GM19328 (cell line): Measurements from ENCODE around the gene LRP1B.
"Not testable (repeated sequence)": the region's sequence is repeated elsewhere in the genome, so short reads cannot be mapped to it uniquely, and the experiment has no call there.

ENCODE experiments used
- ATAC-seq: cut with Tn5 transposase; IDR thresholded peaks from one replicate; pipeline ENCODE4 v1.9.1; 2021; ENCODE audit warnings: mild to moderate bottlenecking, moderate library complexity; ENCODE audit not compliant: unreplicated experiment

LRP1B gene

DNA sequence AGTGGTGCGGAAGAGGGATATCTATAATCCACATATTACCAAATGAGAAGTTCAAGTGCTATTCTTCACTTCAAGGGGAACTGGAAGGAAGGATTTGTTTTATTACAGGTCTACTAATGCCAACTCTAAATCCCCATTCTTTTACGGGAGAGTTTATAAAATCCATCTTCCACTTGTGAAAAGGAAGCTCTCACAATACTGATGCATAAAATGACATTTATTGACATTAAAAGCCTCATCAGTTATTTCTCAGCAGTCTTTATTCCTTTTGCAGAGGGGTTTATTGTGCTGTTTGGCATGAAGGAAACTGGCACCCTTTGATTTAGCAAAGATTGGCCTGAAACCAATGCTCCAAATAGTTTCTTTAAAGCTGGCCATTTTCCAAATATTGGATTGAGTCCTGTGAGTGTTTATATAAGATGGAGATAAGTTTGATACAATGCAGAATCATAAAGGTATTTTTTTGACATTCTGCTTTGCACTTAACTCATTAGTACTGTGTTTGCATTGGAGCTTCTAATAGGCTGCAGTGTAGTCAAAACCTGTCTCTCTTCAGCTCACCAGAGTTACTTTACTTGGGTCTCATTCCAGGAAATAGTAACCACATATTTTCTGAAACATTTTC lies 26.6 kb downstream of the LRP1B start:
- ATAC-seq = no peak

DNA sequence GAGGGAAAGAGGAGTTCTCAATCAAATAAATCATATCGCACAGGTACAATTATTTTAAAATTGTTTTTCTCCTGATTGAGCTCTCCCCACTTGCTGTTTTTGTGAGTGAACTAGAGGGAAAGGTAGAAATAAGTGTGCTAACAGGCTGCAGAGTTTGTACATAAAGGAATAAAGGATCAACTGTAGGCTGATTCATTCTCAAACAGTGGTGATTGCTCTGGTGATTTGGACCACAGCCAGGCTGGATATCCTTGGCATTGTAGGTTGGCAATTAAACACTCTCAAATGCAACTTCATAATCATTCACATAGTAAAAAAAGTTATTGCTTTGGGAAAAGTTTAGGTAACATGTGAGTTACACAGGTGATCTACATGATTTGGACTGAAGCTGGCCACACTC lies 29.8 kb downstream of the LRP1B start:
- ATAC-seq = no peak

DNA sequence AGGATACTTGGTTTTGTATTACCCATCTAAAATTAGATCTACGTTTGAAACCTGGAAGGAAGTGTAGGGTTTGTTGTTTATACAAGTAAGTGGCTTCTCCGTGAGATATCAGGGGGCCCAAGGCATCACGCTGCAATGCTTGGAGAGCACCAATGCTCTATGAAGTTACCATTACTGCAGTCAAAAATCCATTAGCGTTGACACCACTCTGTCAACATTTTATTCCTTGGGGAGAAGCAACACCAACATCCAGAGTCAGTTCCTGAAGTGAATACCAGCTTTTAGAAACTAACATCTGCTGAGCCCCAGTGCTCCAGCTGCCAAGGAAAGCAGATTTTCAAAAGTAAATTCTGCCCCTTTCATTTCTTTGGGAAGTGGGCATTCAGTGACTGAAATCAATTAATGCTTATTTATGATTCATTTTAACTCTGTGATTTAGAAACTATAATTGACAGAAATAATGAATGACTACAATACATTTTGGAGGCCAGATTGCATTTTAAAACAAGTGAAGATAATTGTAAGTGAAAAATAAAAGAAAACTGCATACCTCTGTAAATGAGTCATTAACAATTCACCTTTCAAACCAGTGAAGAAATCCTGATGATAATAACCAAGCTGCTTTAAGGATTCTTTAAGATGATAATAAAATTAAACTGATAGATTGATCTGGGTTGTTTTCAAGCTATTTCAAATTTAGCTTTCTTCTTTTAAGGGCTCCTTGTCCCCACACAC lies 30.5 kb downstream of the LRP1B start:
- ATAC-seq = no peak

DNA sequence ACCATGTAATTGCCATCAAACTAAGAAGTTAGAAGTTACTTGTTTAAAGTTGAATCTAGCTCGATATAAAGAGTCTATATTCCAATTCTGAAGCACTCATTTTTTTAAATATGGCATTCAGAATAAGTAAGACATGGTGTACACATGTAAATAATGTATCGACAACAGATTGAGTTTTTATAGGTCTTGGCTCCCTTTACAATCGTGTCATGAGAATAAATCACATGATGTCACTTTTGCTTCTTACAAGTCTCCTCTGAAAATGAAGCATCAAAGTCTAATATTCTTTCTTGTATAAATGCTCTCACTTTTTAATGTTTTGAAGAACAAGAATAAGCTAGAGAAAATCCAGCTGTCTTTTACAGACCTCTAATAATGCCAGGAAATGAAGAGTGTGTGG lies 33.1 kb downstream of the LRP1B start:
- ATAC-seq = no peak

DNA sequence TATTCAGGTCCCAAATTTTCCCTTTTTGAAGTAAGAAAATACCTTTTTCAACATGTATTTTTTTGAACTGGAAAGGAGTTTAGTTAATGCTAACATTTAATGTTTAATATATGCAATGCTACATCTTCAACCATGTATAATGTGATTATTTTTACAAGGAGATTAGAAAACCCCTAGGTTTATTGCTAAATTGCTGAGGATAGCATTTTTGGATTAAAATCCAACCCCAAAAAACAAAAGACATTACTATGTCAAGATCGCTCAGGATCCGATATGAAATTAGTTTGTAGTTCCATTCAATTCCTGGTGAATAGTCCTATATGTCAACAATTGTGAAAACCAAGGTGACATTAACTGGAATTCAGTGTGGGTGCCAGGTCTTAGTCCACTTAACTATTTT lies 35.2 kb downstream of the LRP1B start:
- ATAC-seq = no peak

DNA sequence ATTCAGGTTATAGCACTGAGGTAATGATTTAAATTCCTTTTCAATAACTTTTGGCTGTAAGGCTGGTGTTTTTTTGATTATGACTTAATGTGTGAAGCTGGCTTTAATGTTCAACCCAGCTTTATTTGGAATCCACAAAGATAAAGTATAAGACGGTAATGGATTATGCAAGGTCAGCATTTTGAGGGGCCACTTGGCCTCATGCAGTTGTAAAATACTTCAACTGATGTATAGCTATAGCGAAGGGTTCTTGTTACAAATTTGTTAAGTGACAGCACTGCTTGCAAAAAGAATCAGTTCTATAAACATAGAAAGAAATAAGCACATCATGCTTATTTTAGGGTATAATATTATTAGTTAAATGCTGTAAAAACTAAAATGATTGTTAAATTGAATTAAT lies 36.6 kb downstream of the LRP1B start:
- no peak for ATAC-seq

DNA sequence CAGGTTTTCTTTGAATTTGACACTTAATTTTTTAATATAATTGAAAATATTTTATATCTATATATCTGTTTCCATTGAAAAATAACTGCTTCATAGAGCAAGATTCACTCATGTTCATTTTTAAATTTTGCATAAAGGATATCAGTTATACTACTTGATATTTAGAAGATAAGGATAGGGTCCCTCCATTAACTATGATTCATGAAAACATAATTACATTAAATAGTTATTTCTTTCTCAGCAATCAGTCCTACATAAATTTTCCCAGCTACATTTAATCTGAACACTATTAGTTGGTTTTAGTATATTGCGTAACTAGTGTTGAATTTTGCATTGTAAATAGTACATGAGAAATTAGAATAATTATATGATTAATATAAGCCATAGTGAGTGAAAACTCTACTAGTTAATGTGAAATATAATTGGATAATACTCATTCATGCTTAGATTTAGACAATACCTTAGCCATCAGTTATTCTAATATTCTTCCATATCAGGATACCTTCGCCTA lies 42.7 kb downstream of the LRP1B start:
- ATAC-seq = no peak

DNA sequence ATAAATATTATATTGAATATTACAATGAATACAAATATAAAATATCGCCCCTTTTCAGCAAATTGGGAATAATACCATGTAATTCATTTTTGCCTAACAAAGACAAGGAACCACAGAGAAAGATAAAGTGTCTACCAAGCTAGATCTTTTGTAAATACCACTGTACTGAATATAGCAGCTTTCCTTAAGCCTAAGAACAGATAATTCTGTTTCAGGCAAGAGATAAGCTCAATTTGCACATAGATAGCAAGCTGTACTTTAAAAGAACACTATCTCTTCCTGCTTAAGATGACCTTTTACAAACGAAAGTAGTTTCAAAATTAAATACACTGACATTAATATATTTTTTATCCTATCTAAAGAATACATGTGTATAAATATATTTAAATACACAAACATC lies 43.2 kb downstream of the LRP1B start:
- ATAC-seq = not testable (repeated sequence)

DNA sequence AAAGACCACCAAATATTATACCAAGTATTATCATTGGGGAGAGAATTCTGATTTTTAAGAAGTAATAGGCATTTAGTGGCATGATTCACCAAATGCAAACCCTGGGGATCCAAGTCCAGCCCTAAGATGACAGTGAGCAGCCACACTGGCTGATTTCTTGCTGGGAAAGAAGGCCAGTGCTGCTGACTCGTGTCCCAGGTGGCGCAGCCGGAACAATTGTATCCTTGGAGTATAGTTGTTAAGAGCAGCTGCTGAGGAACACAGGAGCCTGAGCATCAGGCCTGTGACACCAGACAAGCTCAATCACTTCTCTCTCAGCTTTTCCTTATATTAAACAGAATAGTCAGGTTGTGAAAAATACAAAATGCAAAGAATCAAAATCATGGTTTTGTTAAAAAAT lies 48.4 kb downstream of the LRP1B start:
- no peak for ATAC-seq

DNA sequence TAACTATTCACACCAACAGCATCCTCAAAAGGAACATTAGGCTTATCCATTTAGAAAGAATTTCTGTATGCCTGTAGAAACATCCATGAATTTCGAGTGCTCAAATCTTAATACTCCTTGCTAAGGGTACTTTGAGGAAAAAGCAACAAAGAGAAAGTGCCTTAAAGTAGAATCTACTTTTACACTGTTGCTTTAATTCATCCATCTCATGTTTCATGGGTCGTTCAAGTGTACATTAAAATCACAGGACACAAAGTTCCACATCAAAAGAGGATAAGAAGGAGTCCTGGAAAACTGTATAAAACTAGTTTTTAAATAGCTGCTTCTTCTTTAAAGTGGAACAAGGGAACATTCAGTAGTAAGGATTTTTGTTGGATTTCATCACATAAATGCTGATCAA lies 54.5 kb downstream of the LRP1B start:
- ATAC-seq = no peak

DNA sequence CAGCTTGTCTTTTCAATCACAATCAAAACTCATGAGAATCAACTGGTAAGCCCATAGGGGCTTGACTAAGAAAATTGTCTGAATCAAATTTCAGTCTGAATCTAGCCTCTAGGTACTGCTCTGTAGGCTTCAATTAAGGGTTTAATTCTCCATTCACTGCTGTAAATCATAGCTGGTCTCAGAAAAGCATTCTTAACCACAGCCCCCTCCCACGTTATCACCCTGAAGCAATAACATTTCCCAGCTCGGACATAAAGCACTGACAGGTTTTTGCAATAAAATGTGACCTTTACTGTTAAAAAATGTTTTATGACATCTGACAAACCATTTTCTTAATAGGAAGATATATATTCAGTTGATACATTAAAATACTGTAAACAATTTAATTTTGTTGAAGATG lies 55.0 kb downstream of the LRP1B start:
- no peak for ATAC-seq

DNA sequence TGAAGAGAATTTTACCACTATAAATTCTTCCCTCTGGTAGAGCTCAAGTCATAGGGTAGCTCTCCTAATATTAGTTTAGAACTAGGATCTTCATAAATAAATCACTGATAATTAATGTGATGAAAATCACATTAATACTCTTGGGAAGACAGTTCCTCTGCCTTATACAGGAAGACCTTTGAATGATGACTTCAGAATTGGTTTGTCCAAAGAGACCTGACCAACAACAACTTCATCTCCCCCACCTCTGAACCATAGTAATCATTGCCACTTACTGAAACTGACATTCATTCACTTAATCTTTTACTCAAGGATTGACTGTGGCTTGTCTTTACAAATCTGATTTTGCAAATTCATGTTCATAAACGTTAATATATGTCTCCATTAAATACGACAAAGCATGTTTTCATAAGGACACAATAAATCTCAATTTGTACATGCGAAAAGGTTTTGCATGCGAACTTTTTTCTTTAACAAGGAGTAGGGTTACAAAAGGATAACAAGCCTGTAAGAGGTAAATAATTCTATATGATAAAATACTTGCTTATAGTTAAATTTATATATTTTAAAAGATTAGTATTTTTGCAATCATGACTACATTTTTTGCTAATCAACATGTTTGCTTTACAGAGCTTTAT lies 61.4 kb downstream of the LRP1B start:
- no peak for ATAC-seq

DNA sequence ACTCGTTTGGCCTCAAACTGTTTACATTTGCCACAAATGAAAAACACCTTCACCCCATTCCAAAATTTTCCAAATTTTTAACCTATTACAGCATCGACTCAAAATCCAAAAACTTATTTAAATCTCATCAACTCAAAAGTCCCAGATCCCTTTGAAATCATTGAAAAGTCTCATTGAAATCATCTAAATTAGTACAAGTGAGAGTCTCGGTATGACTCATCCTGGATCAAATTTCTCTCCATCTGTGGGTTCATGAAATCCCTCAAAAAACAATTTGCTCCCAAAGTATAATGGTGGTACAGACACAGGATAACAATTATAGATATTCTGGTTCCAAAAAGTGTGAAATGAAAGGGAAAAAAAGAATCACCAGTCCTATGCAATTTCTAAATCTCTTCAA lies 65.1 kb downstream of the LRP1B start:
- no peak for ATAC-seq

DNA sequence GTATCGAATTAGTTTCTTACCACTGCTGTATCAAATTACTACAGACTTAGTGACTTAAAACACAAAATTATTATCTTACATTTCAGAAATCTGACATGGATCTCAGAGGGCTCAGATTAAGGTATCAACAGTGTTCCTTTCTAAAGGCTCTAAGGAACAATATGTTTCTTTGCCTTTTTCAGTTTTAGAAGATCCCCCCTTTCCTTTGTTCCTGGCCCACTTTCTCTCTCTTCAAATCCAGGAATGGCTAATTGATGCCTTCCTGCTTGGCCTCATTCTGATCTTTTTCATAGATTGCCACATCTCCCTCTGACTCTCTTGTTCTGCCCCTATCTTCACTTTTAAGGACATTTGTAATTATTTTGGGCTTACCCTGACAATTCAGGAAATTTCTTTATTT lies 65.7 kb downstream of the LRP1B start:
- ATAC-seq = no peak

DNA sequence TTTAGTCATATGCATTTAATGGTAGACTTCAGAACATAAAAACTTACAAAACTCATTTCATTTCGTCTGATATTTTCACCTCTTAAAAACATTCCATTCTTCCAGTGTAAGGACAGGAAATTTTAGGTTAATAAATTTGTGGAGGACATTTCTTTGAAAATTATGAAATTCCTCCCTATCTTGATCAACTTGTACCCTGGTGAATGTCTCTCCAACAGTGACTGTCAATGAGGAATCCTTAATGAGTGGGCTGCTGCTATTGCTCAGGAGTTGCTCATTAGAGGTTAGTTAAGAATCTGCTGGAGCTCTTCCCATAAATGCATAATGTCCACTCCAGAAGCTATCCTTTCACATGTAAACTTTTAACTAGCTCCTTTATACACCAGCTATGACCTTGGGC lies 69.1 kb downstream of the LRP1B start:
- no peak for ATAC-seq

DNA sequence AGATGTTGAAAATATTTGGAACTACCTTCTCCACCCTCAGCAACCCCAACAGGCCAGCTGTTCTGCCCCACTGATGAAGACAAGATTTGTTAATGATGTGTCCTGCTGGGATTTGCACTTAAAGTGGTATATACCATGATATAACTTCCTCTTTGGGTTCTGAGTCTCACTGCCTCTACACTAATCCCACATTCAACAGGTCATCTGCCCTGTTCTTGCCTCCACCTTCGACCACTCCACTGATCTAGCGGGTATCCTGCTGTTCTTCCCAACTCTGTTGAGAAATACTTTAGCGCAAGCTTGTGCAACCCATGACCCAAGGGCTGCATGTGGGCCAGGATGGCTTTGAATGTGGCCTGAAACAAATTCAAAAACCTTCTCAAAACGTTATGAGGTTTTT lies 72.7 kb downstream of the LRP1B start:
- no peak for ATAC-seq

DNA sequence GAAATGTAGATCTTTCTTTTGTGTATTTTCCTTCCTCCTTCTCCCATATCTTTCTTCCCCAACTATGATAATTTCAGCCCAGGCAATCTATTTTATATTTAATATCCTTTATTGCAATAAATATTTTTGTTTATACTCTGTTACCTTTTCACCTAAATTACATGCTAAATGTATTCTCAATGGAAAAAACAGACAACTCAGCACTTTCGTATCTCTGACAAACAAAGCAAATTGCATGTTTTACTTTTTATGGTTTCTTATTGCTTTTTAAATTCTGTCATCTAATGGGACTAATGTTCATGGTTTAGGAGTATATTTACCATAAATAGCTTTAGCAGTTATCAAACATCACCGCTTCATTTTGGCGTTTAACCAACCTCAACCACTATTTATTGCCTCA lies 74.0 kb downstream of the LRP1B start:
- no peak for ATAC-seq

DNA sequence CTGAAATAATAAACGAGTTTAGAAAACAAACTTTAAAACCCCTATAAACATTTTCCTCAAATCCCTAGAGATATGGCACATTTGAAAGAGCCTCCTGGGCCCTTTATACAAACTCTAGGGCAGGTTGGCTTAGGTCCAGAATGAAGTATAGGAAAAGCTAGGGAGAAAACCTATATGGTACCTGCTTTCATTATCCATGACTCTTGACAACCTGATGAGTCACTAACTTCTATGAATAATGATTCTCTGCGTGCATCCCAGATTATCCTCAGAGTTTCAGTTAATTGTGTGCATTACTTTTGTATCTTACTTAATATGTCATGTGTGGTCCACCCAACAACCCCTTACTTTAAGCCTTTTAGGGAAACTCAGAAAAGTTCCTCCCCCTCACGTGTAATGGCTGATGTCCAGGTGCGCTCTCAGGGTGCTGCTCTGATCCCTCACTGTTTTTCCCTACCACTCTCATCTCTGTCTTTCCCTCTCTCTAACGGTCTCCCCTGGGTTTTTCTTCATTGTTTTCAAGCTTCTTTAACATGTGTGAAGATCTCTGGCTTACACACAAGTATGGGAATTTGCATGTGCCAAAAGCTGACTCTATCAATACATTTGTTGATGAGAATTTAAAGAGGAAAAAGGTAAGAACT lies 78.5 kb downstream of the LRP1B start:
- ATAC-seq = no peak

DNA sequence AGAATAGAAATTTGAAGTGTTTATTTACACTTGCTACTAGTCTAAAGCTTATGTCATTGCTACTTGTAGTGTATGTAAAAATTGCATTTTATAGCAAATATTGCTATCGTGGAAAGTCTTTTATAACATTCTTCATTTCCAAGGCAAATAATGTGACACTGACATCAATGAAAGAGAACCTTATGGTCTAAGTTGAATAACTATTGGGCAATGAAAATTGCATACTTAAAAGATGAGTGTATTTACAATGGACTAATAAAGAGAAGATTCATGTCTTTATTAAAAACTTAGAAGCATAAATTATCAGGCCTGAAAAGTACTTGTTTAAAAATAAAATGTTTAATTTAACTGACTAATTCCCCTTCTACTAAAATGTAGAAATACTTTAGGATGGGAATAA lies 82.2 kb downstream of the LRP1B start:
- ATAC-seq = no peak

DNA sequence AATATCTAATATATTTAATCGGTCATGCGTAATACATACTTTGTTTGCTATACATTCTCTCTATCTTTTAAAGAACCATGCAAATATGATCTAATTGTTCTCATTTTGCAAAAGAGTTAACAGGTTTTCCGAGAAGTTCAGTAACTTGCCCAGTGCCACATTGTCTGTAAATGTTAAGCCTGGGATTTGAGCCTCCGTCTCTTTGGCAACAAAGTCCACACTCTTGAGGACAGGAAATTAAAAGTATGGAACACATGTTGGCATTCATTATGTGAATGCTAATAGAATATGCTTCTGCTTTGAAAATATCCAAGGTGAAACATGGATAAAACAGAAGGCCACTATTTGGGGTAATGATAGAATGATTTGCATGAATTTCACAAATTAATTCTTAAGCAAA lies 85.2 kb downstream of the LRP1B start:
- no peak for ATAC-seq

DNA sequence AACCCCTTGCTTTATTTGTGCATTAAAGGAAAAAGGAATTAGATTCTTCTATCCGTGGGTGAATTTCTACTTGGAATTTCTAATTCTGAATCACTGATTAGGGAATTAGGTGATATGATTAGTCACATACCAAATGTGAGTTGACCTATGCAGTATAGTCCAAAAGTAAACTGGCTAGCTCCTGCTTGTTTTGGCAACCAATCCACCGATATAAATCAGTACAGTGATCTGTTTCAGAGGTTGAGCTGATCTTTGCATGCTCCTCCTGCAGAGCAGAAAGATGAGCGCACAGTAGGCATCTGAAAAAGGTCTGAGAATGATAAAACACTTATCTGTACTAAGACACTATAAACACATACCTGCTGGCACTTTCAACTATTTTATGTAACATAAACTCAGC lies 86.6 kb downstream of the LRP1B start:
- ATAC-seq = no peak
